HEK293T (cell line): ENCODE data around the gene OR1N2.
"Not testable (repeated sequence)": the region's sequence is repeated elsewhere in the genome, so short reads cannot be mapped to it uniquely, and the experiment has no call there.

ENCODE experiments used
- CTCF ChIA-PET: fragments of 350-600 bp; formaldehyde crosslinking; extraction: SDS; loops from one replicate; lab custom pipeline; 2021; ENCODE audit warnings: antibody characterized with exemption, inconsistent platforms; lab: Yijun Ruan, JAX
- POLR2A ChIA-PET: fragments of 350-600 bp; formaldehyde crosslinking; extraction: SDS; loops from one replicate; lab custom pipeline; 2020; ENCODE audit warnings: antibody characterized with exemption, inconsistent platforms; lab: Yijun Ruan, JAX
- DNase-seq: peaks from one replicate; pipeline ENCODE4 v3.0.0; 2012; ENCODE audit warnings: mixed read lengths; ENCODE audit errors: extremely low spot score
- ARNT ChIP-seq: fragments of 450-650 bp; IDR thresholded peaks from 2 replicates; pipeline ENCODE4 v1.6.1; 2017; ENCODE audit warnings: mild to moderate bottlenecking
- BHLHE40 ChIP-seq: fragments of 450-650 bp; IDR thresholded peaks from 2 replicates; pipeline ENCODE4 v1.6.1; 2016; ENCODE audit warnings: mild to moderate bottlenecking, moderate library complexity, borderline replicate concordance
- CTBP1 ChIP-seq: fragments of 450-650 bp; IDR thresholded peaks from 2 replicates; pipeline ENCODE4 v1.6.1; 2016; ENCODE audit warnings: borderline replicate concordance
- ELF4 ChIP-seq: fragments of 450-650 bp; IDR thresholded peaks from 2 replicates; pipeline ENCODE4 v1.6.1; 2017; ENCODE audit warnings: antibody characterized with exemption
- FOXA1 ChIP-seq: fragments of 450-650 bp; IDR thresholded peaks from 2 replicates; pipeline ENCODE4 v1.6.1; 2016; ENCODE audit warnings: mild to moderate bottlenecking
- FOXK2 ChIP-seq: fragments of 450-650 bp; IDR thresholded peaks from 2 replicates; pipeline ENCODE4 v1.6.1; 2016; ENCODE audit warnings: mild to moderate bottlenecking
- FOXM1 ChIP-seq: fragments of 450-650 bp; IDR thresholded peaks from 2 replicates; pipeline ENCODE4 v1.6.1; 2017; ENCODE audit warnings: mild to moderate bottlenecking, borderline replicate concordance
- HDGF ChIP-seq: fragments of 450-650 bp; IDR thresholded peaks from 2 replicates; pipeline ENCODE4 v1.6.1; 2017; ENCODE audit warnings: antibody characterized with exemption, borderline replicate concordance
- L3MBTL2 ChIP-seq: fragments of 450-650 bp; conservative IDR thresholded peaks from 2 replicates; pipeline ENCODE4 v1.6.1; 2016; ENCODE audit warnings: mild to moderate bottlenecking
- LEF1 ChIP-seq: fragments of 450-650 bp; IDR thresholded peaks from 2 replicates; pipeline ENCODE4 v1.6.1; 2017; ENCODE audit warnings: mild to moderate bottlenecking, borderline replicate concordance
- NFRKB ChIP-seq: fragments of 450-650 bp; IDR thresholded peaks from 2 replicates; pipeline ENCODE4 v1.6.1; 2016; ENCODE audit warnings: mild to moderate bottlenecking, moderate library complexity
- SP1 ChIP-seq: fragments of 450-650 bp; IDR thresholded peaks from 2 replicates; pipeline ENCODE4 v1.6.1; 2017
- SUZ12 ChIP-seq: fragments of 450-650 bp; IDR thresholded peaks from 2 replicates; pipeline ENCODE4 v1.6.1; 2016; ENCODE audit warnings: mild to moderate bottlenecking
- TARDBP ChIP-seq: fragments of 450-650 bp; IDR thresholded peaks from 2 replicates; pipeline ENCODE4 v1.6.1; 2016
- ZNF384 ChIP-seq: fragments of 450-650 bp; IDR thresholded peaks from 2 replicates; pipeline ENCODE4 v1.6.1; 2016
- TF ChIP-seq, protein P1 (sequence below): fragments of 450-650 bp; IDR thresholded peaks from 2 replicates; pipeline ENCODE4 v1.6.1; 2016

The OR1N2 gene

DNA sequence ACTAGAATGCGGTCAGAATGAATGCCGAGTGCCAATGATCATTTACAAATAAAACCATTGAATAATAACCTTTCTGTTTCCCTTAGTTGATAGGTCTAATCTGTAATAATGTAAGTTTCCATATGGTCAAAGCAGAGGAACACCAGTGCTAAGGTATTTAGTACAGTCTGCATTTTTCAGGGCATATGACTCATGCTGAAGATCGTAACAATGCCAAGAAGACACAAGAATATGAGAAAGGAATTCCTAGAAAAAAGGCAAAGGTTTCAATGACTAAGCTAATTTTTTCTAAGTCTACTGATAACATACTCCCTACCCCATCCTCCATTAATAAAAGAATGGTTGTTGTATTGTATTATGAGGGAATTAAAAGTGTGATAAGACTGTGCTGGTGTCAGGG, 27.4 kb downstream of the OR1N2 start:
- TF ChIP-seq SUZ12 (no peak), NFRKB (no peak), FOXA1 (no peak), BHLHE40 (no peak), ELF4 (no peak), LEF1 (no peak), HDGF (no peak), L3MBTL2 (no peak), FOXM1 (no peak), FOXK2 (no peak), SP1 (no peak), ZNF384 (no peak), TARDBP (no peak), ARNT (no peak), CTBP1 (no peak)
- TF ChIP-seq, protein P1, sequence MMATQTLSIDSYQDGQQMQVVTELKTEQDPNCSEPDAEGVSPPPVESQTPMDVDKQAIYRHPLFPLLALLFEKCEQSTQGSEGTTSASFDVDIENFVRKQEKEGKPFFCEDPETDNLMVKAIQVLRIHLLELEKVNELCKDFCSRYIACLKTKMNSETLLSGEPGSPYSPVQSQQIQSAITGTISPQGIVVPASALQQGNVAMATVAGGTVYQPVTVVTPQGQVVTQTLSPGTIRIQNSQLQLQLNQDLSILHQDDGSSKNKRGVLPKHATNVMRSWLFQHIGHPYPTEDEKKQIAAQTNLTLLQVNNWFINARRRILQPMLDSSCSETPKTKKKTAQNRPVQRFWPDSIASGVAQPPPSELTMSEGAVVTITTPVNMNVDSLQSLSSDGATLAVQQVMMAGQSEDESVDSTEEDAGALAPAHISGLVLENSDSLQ = no peak
- DNase-seq = no peak
- POLR2A ChIA-PET = no interaction called here
- CTCF ChIA-PET = interaction anchor here (1.2 kb wide), 1 partner anchor 82 kb away, joined by 3 read pairs; no protein-coding TSS in a partner anchor

DNA sequence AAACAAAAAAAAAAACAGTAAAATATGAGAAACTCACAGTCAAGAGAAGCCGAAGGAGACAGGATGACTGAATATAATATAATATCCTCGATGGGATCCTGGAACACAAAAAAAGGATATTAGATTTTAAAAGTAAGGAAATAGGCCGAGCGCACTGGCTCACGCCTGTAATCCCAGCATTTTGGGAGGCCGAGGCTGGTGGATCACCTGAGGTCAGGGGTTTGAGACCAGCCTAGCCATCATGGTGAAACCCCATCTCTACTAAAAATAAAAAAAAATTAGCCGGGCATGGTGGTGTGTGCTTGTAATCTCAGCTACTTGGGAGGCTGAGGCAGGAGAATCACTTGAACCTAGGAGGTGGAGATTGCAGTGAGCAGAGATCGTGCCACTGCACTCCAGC, 30.4 kb downstream of the OR1N2 start, which contains the start of gene OR1L8:
Gene OR1L8, minus strand, starts transcription at position 101 of the 400 bp plus-strand sequence. CDS start 14,907 bp downstream, outside the sequence.
- CTCF ChIA-PET, POLR2A ChIA-PET, DNase-seq: not testable (repeated sequence)
